ENCODE data around the gene PTPRT.

PTPRT gene

GRCh38 chr20:43003318-43003944 is 186.3 kb downstream of the PTPRT start:
- CTCF ChIA-PET, result no interaction called here
- Histone ChIP-seq H3K4me3 (ENCODE audit: low read depth, low read length) (no peak overlapping the region), H3K36me3 (ENCODE audit: control insufficient read depth in 2 of 2, insufficient read depth in 1 of 2, low read length in 2 of 2) (no peaks in the 10 kb centered on the region), H3K27ac (ENCODE audit: extremely low read depth, low read depth, low read length) (no peak overlapping the region), H3K4me1 (ENCODE audit: control insufficient read depth, insufficient read depth, low read length) (no peaks in the 10 kb centered on the region), H3K9me3 (ENCODE audit: control insufficient read depth, insufficient read depth, low read depth, low read length) (no peaks in the 10 kb centered on the region)
- no peak for TF ChIP-seq ZNF23 (tag by site-specific recombination; IDR thresholded peaks at IDR 0.05; ENCODE audit: borderline replicate concordance)
- TF ChIP-seq KLF17 (tag by site-specific recombination; IDR thresholded peaks at IDR 0.05), result no peak
- no peak for TF ChIP-seq ZNF707 (tag by site-specific recombination; IDR thresholded peaks at IDR 0.05)
- TF ChIP-seq ZNF747 (tag by site-specific recombination; IDR thresholded peaks at IDR 0.05), result no peak
- no peak for TF ChIP-seq ZIC2 (tag by site-specific recombination; IDR thresholded peaks at IDR 0.05)
- TF ChIP-seq ZNF677 (tag by site-specific recombination; IDR thresholded peaks at IDR 0.05), result no peak
- TF ChIP-seq ZBTB17 (tag by site-specific recombination; IDR thresholded peaks at IDR 0.05), result no peak
- no peak for TF ChIP-seq ZBTB20 (tag by site-specific recombination; IDR thresholded peaks at IDR 0.05)
- no peak for TF ChIP-seq ZNF302 (tag by site-specific recombination; IDR thresholded peaks at IDR 0.05; ENCODE audit: low read depth)
- no peak for TF ChIP-seq KLF7 (tag by site-specific recombination; IDR thresholded peaks at IDR 0.05; ENCODE audit: borderline replicate concordance)
- TF ChIP-seq INSM2 (tag by site-specific recombination; IDR thresholded peaks at IDR 0.05), result no peak
- TF ChIP-seq FEZF1 (tag by site-specific recombination; IDR thresholded peaks at IDR 0.05), result no peak
- no peak for TF ChIP-seq ZNF76 (tag by site-specific recombination; IDR thresholded peaks at IDR 0.05; ENCODE audit: borderline replicate concordance, low read depth)
- no peak for TF ChIP-seq ZNF777 (tag by site-specific recombination; IDR thresholded peaks at IDR 0.05; ENCODE audit: borderline replicate concordance)
- TF ChIP-seq ZNF26 (tag by site-specific recombination; IDR thresholded peaks at IDR 0.05), result no peak
- TF ChIP-seq ZSCAN4 (tag by site-specific recombination; IDR thresholded peaks at IDR 0.05), result no peak
- POLR2A ChIA-PET, result no interaction called here

GRCh38 chr20:42996141-42996540 is 193.6 kb downstream of the PTPRT start:
- CTCF ChIA-PET, result no interaction called here

More at GRCh38 chr20:42996141-42996540, 193.6 kb downstream of the PTPRT start:
- Histone ChIP-seq H3K4me3 (ENCODE audit: low read depth, low read length) (no peak overlapping the region), H3K4me1 (ENCODE audit: control insufficient read depth, insufficient read depth, low read length) (no peaks in the 10 kb centered on the region), H3K27ac (ENCODE audit: extremely low read depth, low read depth, low read length) (no peak overlapping the region), H3K36me3 (ENCODE audit: control insufficient read depth in 2 of 2, insufficient read depth in 1 of 2, low read length in 2 of 2) (no peaks in the 10 kb centered on the region), H3K9me3 (ENCODE audit: control insufficient read depth, insufficient read depth, low read depth, low read length) (no peaks in the 10 kb centered on the region)
- no peak for TF ChIP-seq ZFP37 (tag by site-specific recombination; IDR thresholded peaks at IDR 0.05)
- TF ChIP-seq INSM2 (tag by site-specific recombination; IDR thresholded peaks at IDR 0.05), result no peak
- TF ChIP-seq ZNF311 (tag by site-specific recombination; IDR thresholded peaks at IDR 0.05; ENCODE audit: borderline replicate concordance), result no peak
- POLR2A ChIA-PET, result no interaction called here
